K562 (cell line): ENCODE data around the gene PTCRA. TPM values are rescaled to one million over a fixed set of nuclear protein-coding genes. Genes with fewer than 3 reads are reported as not detected.
A peak's percentile ranks its signal among the peaks of the same experiment; 100 is the strongest.

Experiments
- ATAC-seq: fragments of 200-7000 bp; cut with Tn5 transposase; 3 replicates; pipeline ENCODE4 v1.9.1; 2020; ENCODE audit warnings: moderate library complexity
- BruUV-seq: library from RNA; stranded (reverse); fragments of 400-500 nt; replicated peaks from 2 replicates; lab custom pipeline; 2021; lab: Mats Ljungman, UMichigan
- CTCF ChIA-PET: fragments of 300-600 bp; formaldehyde crosslinking; extraction: SDS; loops from one replicate; lab custom pipeline; 2021; ENCODE audit warnings: low intra/inter-chr PET ratio; lab: Yijun Ruan, JAX
- POLR2A ChIA-PET: fragments of 300-600, 350-650 bp; sonication (Branson Sonifier 250); formaldehyde crosslinking; extraction: SDS; loops from one replicate; lab custom pipeline; 2021; ENCODE audit warnings: antibody characterized with exemption, inconsistent platforms; lab: Yijun Ruan, JAX
- DNase-seq, 4 experiments: peaks; one replicate each; pipeline versions ENCODE4 v3.0.0 to v3.0.0-alpha.2; 2011 to 2018; ENCODE audit warnings: low spot score in 3 of 4, mixed read lengths in 3 of 4; ENCODE audit errors: extremely low read depth in 1 of 4
- FAIRE-seq: peaks from 2 replicates; lab custom pipeline; 2011; peaks lifted over from hg19 to GRCh38; lab: Jason Lieb, UNC
- H2AFZ ChIP-seq: 2 replicates; pipeline ENCODE4 v1.6.0; 2011; ENCODE audit warnings: low read depth, low read length, control low read depth, inconsistent platforms
- H3K27ac ChIP-seq: fragments of 200-600 bp; 3 replicates; pipeline ENCODE4 v1.8.0; 2011; ENCODE audit warnings: low read depth, mild to moderate bottlenecking, control low read depth, inconsistent platforms, low read length, moderate library complexity, mixed read lengths; ENCODE audit errors: extremely low read depth
- H3K27me3 ChIP-seq, 2 experiments: fragments of 300-600 bp in 1 of 2; 2 replicates in 1 of 2; 3 replicates in 1 of 2; pipeline versions ENCODE4 v1.6.0 to v1.8.0; 2011; ENCODE audit warnings: inconsistent platforms in 2 of 2, low read length in 2 of 2, mild to moderate bottlenecking in 1 of 2, mixed read lengths in 1 of 2, moderate library complexity in 1 of 2; ENCODE audit not compliant: control insufficient read depth in 2 of 2, insufficient read depth in 2 of 2
- H3K36me3 ChIP-seq: fragments of 300-600 bp; 3 replicates; pipeline ENCODE4 v1.8.0; 2011; ENCODE audit warnings: mild to moderate bottlenecking, low read length, inconsistent platforms; ENCODE audit not compliant: control insufficient read depth, insufficient read depth
- H3K4me1 ChIP-seq, 2 experiments: fragments of 200-600 bp in 1 of 2; replicated peaks in 1 of 2; 2 replicates in 1 of 2; 3 replicates in 1 of 2; pipeline versions ENCODE4 v1.5.1 to v1.8.0; 2011; ENCODE audit warnings: inconsistent platforms in 2 of 2, low read length in 2 of 2, mild to moderate bottlenecking in 1 of 2, mixed read lengths in 1 of 2, moderate library complexity in 1 of 2; ENCODE audit not compliant: control insufficient read depth in 2 of 2, insufficient read depth in 2 of 2
- H3K4me2 ChIP-seq: 2 replicates; pipeline ENCODE4 v1.6.1; 2011; ENCODE audit warnings: low read length, control low read depth, inconsistent platforms, mixed read lengths; ENCODE audit not compliant: insufficient read depth
- H3K4me3 ChIP-seq: fragments of 200-600 bp; sonication (generic), shearing (Covaris generic); 2 replicates; pipeline ENCODE4 v1.5.1; 2016; ENCODE audit warnings: control low read depth, inconsistent platforms
- H3K79me2 ChIP-seq: fragments of 200-600 bp; 3 replicates; pipeline ENCODE4 v1.8.0; 2011; ENCODE audit warnings: low read length, inconsistent platforms; ENCODE audit not compliant: control insufficient read depth, insufficient read depth
- H3K9ac ChIP-seq, 2 experiments: 2 replicates each; pipeline versions ENCODE4 v1.6.0 to v1.6.1; 2011; ENCODE audit warnings: low read depth in 2 of 2, low read length in 2 of 2, control low read depth in 1 of 2, inconsistent platforms in 1 of 2, mild to moderate bottlenecking in 1 of 2, mixed read lengths in 1 of 2; ENCODE audit not compliant: insufficient read depth in 1 of 2
- H3K9me1 ChIP-seq: one replicate; pipeline ENCODE4 v1.6.0; 2011; ENCODE audit warnings: inconsistent platforms, mild to moderate bottlenecking, low read length, moderate library complexity; ENCODE audit not compliant: control insufficient read depth, insufficient read depth
- H3K9me3 ChIP-seq: replicated peaks from 2 replicates; pipeline ENCODE4 v1.5.1; 2011; ENCODE audit warnings: low read depth, low read length, inconsistent platforms; ENCODE audit not compliant: control insufficient read depth, insufficient read depth
- H4K20me1 ChIP-seq: replicated peaks from 2 replicates; pipeline ENCODE4 v1.6.1; 2011; ENCODE audit warnings: low read length, inconsistent platforms, mixed read lengths; ENCODE audit not compliant: control insufficient read depth, insufficient read depth
- CTCF ChIP-seq, 3 experiments: IDR thresholded peaks in 2 of 3; conservative IDR thresholded peaks in 1 of 3; 2 replicates each; pipeline ENCODE4 v1.5.1; 2011 to 2012; ENCODE audit warnings: low read length in 3 of 3, mild to moderate bottlenecking in 3 of 3, control low read depth in 2 of 3, improper control_type of control experiment in 1 of 3, inconsistent platforms in 1 of 3, low read depth in 1 of 3, mixed read lengths in 1 of 3, moderate library complexity in 1 of 3; ENCODE audit not compliant: insufficient read depth in 2 of 3
- E2F4 ChIP-seq: sonication (generic); formaldehyde crosslinking; IDR thresholded peaks from 2 replicates; pipeline ENCODE4 v1.8.0; 2022; ENCODE audit warnings: mild to moderate bottlenecking, low read depth, missing genetic modification reagents
- EHMT2 ChIP-seq: fragments of 450-650 bp; IDR thresholded peaks from 2 replicates; pipeline ENCODE4 v1.6.1; 2018; ENCODE audit warnings: antibody characterized with exemption
- ELF2 ChIP-seq: fragments of 250-450 bp; sonication (Bioruptor Pico); IDR thresholded peaks from 2 replicates; pipeline ENCODE4 v1.5.0; 2021; ENCODE audit warnings: mild to moderate bottlenecking
- HOXB6 ChIP-seq: fragments of 250-450 bp; sonication (Bioruptor Pico); IDR thresholded peaks from 2 replicates; pipeline ENCODE4 v1.5.1; 2022; ENCODE audit warnings: mild to moderate bottlenecking, borderline replicate concordance
- JUND ChIP-seq, 2 experiments: IDR thresholded peaks; 2 replicates in 1 of 2; 3 replicates in 1 of 2; pipeline ENCODE4 v1.6.1; 2011; ENCODE audit warnings: borderline replicate concordance in 2 of 2, low read depth in 2 of 2, low read length in 2 of 2, improper control_type of control experiment in 1 of 2, missing biosample characterization in 1 of 2, missing genetic modification characterization in 1 of 2, missing genetic modification reagents in 1 of 2
- KDM1A ChIP-seq, 2 experiments: fragments of 450-650 bp; IDR thresholded peaks; 2 replicates each; pipeline ENCODE4 v1.6.1; 2016; ENCODE audit warnings: mild to moderate bottlenecking in 2 of 2
- MYC ChIP-seq, 2 experiments: fragments of 250-450 bp in 1 of 2; sonication (Bioruptor Pico) in 1 of 2; IDR thresholded peaks; 2 replicates each; pipeline versions ENCODE4 v1.5.1 to v1.6.1; 2012 to 2021; ENCODE audit warnings: low read depth in 2 of 2, borderline replicate concordance in 1 of 2, improper control_type of control experiment in 1 of 2, low read length in 1 of 2, mild to moderate bottlenecking in 1 of 2, moderate library complexity in 1 of 2
- NFRKB ChIP-seq: fragments of 450-650 bp; IDR thresholded peaks from 2 replicates; pipeline ENCODE4 v1.6.1; 2016; ENCODE audit warnings: low read depth
- POLR2AphosphoS5 ChIP-seq: IDR thresholded peaks from 2 replicates; pipeline ENCODE4 v1.6.1; 2011; ENCODE audit warnings: mild to moderate bottlenecking, low read depth, low read length, moderate library complexity; ENCODE audit not compliant: control insufficient read depth, insufficient read depth
- PTRF ChIP-seq: fragments of 450-650 bp; IDR thresholded peaks from 2 replicates; pipeline ENCODE4 v1.6.1; 2016; ENCODE audit warnings: mild to moderate bottlenecking, missing genetic modification characterization, missing compliant biosample characterization
- RAD21 ChIP-seq, 2 experiments: fragments of 250-450 bp in 1 of 2; fragments of 450-650 bp in 1 of 2; sonication (Bioruptor Pico) in 1 of 2; formaldehyde crosslinking in 1 of 2; IDR thresholded peaks in 1 of 2; conservative IDR thresholded peaks in 1 of 2; 2 replicates each; pipeline versions ENCODE4 v1.4.0 to v1.8.0; 2020 to 2022; ENCODE audit warnings: mild to moderate bottlenecking in 2 of 2, moderate library complexity in 1 of 2
- RBM39 ChIP-seq: fragments of 200-400 bp; formaldehyde crosslinking; optimal IDR thresholded peaks from 2 replicates; pipeline ENCODE3; 2018; ENCODE audit warnings: low read depth, low read length
- SMC3 ChIP-seq: conservative IDR thresholded peaks from 2 replicates; pipeline ENCODE4 v1.6.1; 2011; ENCODE audit warnings: low read depth, low read length, improper control_type of control experiment; ENCODE audit not compliant: insufficient read depth
- ZNF165 ChIP-seq: fragments of 250-450 bp; sonication (Bioruptor Pico); IDR thresholded peaks from 2 replicates; pipeline ENCODE4 v1.4.0; 2020; ENCODE audit warnings: borderline replicate concordance
- ZNF311 ChIP-seq: fragments of 250-450 bp; sonication (Bioruptor Pico); IDR thresholded peaks from 2 replicates; pipeline ENCODE4 v1.4.0; 2020; ENCODE audit warnings: mild to moderate bottlenecking, moderate library complexity
- ZNF384 ChIP-seq: IDR thresholded peaks from 2 replicates; pipeline ENCODE4 v1.6.1; 2012; ENCODE audit warnings: low read depth, low read length, improper control_type of control experiment
- WGBS: fragments of 100-300 bp; shearing (Covaris generic); methylation state at CpG from one replicate; pipeline ENCODE4 v1.1.6; 2016; ENCODE audit warnings: low coverage, mixed read lengths; ENCODE audit not compliant: insufficient coverage; ENCODE audit errors: missing lambda C conversion rate; 5-methylcytosine and 5-hydroxymethylcytosine counted together
- in situ Hi-C: fragments of 300-500 bp; cut with MboI; formaldehyde crosslinking; loops from 4 replicates; pipeline ENCODE4 v1.15.0; 2018; ENCODE audit warnings: inconsistent platforms, mixed read lengths
- intact Hi-C: fragments of 100-400 bp; cut with micrococcal nuclease; formaldehyde crosslinking; loops from 2 replicates; pipeline ENCODE4 v1.14.2; 2022
- polyA plus RNA-seq, 8 experiments: library from polyadenylated mRNA; depleted of rRNA in 4 of 8; stranded (reverse) in 5 of 8; unstranded in 3 of 8; fragments of >200 nt; fragmentation: Nextera tagmentation in 2 of 8; fragmentation: Illumina TruSeq in 1 of 8; extraction: Ambion mirVana in 2 of 8; extraction: Trizol in 1 of 8; gene quantifications; 2 replicates each; pipeline versions ENCODE4 v1.2.1 to v1.2.3, GENCODE V29; 2011 to 2014; ENCODE audit warnings: inconsistent platforms in 1 of 8, missing spikeins in 1 of 8
- total RNA-seq, 7 experiments: library from RNA; depleted of rRNA in 6 of 7; stranded (reverse); fragments of >200 nt in 6 of 7; fragmentation: Illumina TruSeq in 2 of 7; extraction: Trizol in 2 of 7; gene quantifications; 2 replicates each; pipeline versions ENCODE4 v1.2.1 to v1.2.3, GENCODE V29; 2011 to 2021; ENCODE audit warnings: low replicate concordance in 1 of 7

Gene PTCRA
- total and polyA plus RNA-seq, 9 of the 15 experiments (the other 6 are each of a cell fraction or from before 2014, with no cell fraction given), result 0.21 TPM; not detected in 8

- BruUV-seq, result no TSS peak
- Histone ChIP-seq H3K4me3 (no peak overlapping the region), H3K4me2 (no peak overlapping the region), H3K9me3 (no peaks in the 10 kb centered on the region), H3K9ac (no peak overlapping the region), H4K20me1 (no peaks in the 10 kb centered on the region), H3K79me2 (no peaks in the 10 kb centered on the region), H3K9me1 (no peaks in the 10 kb centered on the region), H3K36me3 (no peaks in the 10 kb centered on the region), H3K27ac (0 out of 3 replicates have a peak overlapping the region, but pooled peaks have one; percentile 15), H3K4me1 (peaks cover 0 to 11% of the 10 kb centered on the region in 2 experiments; a peak in 3 of 5 replicates), H2AFZ (peak overlapping the region; percentile 53; the same call in 1 of the 2 replicates), H3K27me3 (no peaks in the 10 kb centered on the region)
- no peak for ATAC-seq
- in situ Hi-C loops (no loop called here), intact Hi-C loops (loop anchor here (1.0 to 5.0 kb wide), 4 partner anchors 152 to 732 kb away; partner anchors contain the start of gene TBCC)
- DNase-seq, result peak; percentile 59 to 85 (median 62)
- peak; percentile 69 for FAIRE-seq
- 5% methylated on average over 10 of the region's 10 CpGs for WGBS
- CTCF ChIA-PET, result interaction anchor here (0.6 to 2.0 kb wide), 8 partner anchors 22 to 824 kb away, joined by 3 to 26 read pairs (median 3); no protein-coding TSS in a partner anchor
- POLR2A ChIA-PET, result no interaction called here
- TF ChIP-seq E2F4 (CRISPR knock-in tag), result no peak
- peak; percentile 75 to 78 for TF ChIP-seq RAD21 (CRISPR knock-in tag; conservative IDR thresholded peaks at IDR 0.05 in 1 of 2, IDR thresholded peaks at IDR 0.05 in 1 of 2)
- no peak for TF ChIP-seq HOXB6 (CRISPR knock-in tag)
- TF ChIP-seq NFRKB, result no peak
- TF ChIP-seq RBM39, result no peak
- TF ChIP-seq ZNF384, result peak; percentile 17; the same call in 1 of the 2 replicates
- 0 out of 2 replicates have a peak, but pooled peaks have one; percentile 22 for TF ChIP-seq JUND (IDR thresholded peaks at IDR 0.05; ENCODE audit: borderline replicate concordance, low read depth, low read length)
- TF ChIP-seq JUND (tag; IDR thresholded peaks at IDR 0.05; ENCODE audit: borderline replicate concordance, low read depth, low read length), result no peak
- TF ChIP-seq ZNF311 (CRISPR knock-in tag), result no peak
- no peak for TF ChIP-seq POLR2AphosphoS5
- no peak for TF ChIP-seq ZNF165 (CRISPR knock-in tag)
- no peak for TF ChIP-seq KDM1A (IDR thresholded peaks at IDR 0.05)
- TF ChIP-seq EHMT2, result no peak
- TF ChIP-seq MYC (IDR thresholded peaks at IDR 0.05; ENCODE audit: low read depth, low read length), result 0 out of 2 replicates have a peak, but pooled peaks have one; percentile 31
- TF ChIP-seq MYC (CRISPR knock-in tag; IDR thresholded peaks at IDR 0.05; ENCODE audit: borderline replicate concordance, low read depth), result no peak
- TF ChIP-seq CTCF (IDR thresholded peaks at IDR 0.05 in 2 of 3, conservative IDR thresholded peaks at IDR 0.05 in 1 of 3; ENCODE audit: insufficient read depth in 2 of 3, low read depth in 1 of 3, low read length in 3 of 3), result peak; percentile 79 to 92 (median 88)
- TF ChIP-seq PTRF (tag), result no peak
- no peak for TF ChIP-seq ELF2 (CRISPR knock-in tag)
- TF ChIP-seq SMC3, result peak; percentile 61
Observed at GRCh38 chr6:42898891-42899361, 16.9 kb upstream of the PTCRA start.
